Measurements from ENCODE around the gene CA9.

Gene CA9

DNA sequence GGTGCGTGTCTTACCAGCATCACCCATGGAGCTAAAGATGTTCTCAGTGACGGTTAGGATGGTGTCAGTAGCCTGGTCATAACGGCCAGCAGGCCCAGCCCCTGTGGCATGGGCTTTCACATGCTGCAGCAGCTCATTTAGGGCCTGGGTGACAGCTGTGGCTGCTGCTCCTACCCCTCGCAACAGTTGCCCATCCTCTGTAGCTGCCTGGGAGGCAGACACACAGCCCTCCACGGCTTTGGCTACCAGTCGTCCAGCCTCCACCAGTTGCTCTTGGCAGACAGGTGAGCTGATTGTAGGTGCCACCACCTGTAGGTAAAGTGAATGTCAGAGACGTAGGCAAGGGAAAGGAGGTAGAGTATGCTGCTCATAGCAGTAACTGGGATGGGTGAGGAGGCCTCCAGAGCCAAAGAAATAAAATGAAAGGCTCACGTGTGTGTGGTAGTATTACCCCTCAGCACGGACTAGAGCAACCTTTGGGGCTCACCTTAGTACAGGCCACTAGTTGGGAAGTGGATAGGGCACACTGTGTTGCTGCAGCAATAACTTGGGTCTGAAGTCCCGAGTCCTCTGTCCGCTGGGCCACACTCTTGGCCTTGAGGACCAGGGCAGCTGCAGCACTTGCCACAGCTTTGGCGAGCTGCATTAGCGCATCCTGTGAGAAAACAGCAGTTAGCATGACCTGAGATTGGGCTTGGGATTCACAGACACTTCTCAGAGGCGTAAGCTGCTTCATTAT lies 43.6 kb downstream of the CA9 start:
- TF ChIP-seq, protein P1, sequence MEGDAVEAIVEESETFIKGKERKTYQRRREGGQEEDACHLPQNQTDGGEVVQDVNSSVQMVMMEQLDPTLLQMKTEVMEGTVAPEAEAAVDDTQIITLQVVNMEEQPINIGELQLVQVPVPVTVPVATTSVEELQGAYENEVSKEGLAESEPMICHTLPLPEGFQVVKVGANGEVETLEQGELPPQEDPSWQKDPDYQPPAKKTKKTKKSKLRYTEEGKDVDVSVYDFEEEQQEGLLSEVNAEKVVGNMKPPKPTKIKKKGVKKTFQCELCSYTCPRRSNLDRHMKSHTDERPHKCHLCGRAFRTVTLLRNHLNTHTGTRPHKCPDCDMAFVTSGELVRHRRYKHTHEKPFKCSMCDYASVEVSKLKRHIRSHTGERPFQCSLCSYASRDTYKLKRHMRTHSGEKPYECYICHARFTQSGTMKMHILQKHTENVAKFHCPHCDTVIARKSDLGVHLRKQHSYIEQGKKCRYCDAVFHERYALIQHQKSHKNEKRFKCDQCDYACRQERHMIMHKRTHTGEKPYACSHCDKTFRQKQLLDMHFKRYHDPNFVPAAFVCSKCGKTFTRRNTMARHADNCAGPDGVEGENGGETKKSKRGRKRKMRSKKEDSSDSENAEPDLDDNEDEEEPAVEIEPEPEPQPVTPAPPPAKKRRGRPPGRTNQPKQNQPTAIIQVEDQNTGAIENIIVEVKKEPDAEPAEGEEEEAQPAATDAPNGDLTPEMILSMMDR (IDR thresholded peaks at IDR 0.05; ENCODE audit: control insufficient read depth, insufficient read depth, low read depth, low read length, missing control alignments) = no peak
- no peak for DNase-seq (ENCODE audit: low read depth)
- no peak overlapping the region for H3K4me3 ChIP-seq (ENCODE audit: control insufficient read depth, low read depth, low read length)

- TF ChIP-seq, protein P1 (IDR thresholded peaks at IDR 0.05; ENCODE audit: control insufficient read depth, insufficient read depth, low read depth, low read length, missing control alignments) = no peak
- H3K4me3 ChIP-seq (ENCODE audit: control insufficient read depth, low read depth, low read length) = no peak overlapping the region
- DNase-seq (ENCODE audit: low read depth) = no peak
Measured at GRCh38 chr9:35718721-35719511, 45.2 kb downstream of the CA9 start.

DNA sequence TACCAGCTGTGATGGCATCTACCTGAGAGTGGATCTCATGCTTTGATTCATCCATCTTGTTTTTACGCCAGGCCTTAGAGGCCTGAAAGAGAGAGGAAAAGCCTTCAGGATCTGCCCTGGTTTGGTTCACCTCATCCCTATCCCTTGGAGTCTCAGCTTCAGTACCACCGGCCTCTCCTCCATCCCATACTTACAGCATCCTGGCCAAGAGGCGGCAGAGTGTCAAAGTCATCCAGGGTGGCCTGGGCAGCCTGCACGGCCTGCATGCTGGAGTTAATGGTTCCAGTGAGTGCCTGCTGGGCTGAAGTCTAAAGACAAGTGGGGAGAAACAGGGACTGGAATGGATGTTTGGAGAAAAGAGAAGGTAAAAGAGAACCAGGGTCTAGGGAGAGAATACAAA lies 45.8 kb downstream of the CA9 start:
- no peak overlapping the region for H3K4me3 ChIP-seq (ENCODE audit: control insufficient read depth, low read depth, low read length)
- TF ChIP-seq, protein P1 (IDR thresholded peaks at IDR 0.05; ENCODE audit: control insufficient read depth, insufficient read depth, low read depth, low read length, missing control alignments) = no peak
- DNase-seq (ENCODE audit: low read depth) = no peak

DNA sequence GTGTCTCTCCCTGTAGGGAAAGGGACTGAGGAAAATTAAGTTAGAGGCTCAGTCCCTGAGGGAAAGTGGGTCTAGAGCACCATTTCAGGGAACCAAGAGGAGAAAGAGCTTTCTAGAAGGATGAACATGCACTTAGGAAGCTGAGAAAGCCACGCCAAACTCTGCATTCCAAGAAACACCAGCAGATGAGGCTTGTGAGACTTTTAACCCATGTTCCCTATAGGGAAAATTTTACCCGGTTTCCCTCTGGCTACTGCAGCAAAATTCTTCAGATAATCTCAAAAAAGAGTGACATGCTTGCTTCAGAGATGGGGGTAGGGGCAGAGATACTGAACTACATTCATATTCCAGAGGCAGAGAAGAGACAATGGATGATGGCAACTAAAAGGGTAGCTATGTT lies 49.7 kb downstream of the CA9 start:
- TF ChIP-seq, protein P1 (IDR thresholded peaks at IDR 0.05; ENCODE audit: control insufficient read depth, insufficient read depth, low read depth, low read length, missing control alignments) = no peak
- DNase-seq (ENCODE audit: low read depth) = no peak
- H3K4me3 ChIP-seq (ENCODE audit: control insufficient read depth, low read depth, low read length) = no peak overlapping the region

DNA sequence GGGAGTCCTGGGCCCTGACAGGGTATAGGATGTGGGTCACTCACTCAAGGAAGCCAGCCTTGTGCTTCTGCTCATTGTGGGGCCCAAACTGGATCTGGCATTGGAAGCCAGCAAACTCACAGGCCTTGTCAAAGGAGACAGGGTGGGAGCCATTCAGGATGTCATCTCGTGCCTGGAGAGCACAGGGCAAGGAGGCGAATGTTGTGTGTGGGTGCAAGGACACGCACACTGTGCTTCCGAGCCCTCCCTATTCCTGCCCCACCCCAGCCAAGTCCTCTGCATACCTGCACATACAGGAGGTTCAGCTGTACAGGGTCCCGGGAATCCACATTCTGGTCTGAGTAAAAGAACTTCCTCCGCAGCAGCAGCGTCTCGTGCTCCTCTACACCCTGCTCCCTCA lies 50.2 kb downstream of the CA9 start:
- no peak overlapping the region for H3K4me3 ChIP-seq (ENCODE audit: control insufficient read depth, low read depth, low read length)
- DNase-seq (ENCODE audit: low read depth) = no peak
- TF ChIP-seq, protein P1 (IDR thresholded peaks at IDR 0.05; ENCODE audit: control insufficient read depth, insufficient read depth, low read depth, low read length, missing control alignments) = no peak

DNA sequence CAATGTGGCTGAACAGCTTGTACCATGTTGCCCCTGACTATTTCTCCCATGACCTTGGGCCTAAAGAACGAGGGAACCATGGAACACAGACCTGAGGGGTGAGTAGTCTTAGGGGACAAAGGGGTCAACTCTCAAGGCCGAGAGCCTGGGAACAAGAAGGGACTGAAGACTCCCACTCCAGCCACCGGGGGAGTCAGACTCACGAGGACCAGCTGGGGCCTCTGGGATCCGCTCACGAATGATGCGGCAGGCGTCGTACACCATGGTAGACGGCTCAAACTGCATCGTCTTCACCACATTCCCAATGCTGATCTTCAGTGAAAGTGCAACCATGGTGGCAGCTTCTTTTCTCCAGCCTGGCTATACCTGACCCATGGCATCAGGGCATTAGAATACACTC lies 51.6 kb downstream of the CA9 start:
- no peak for DNase-seq (ENCODE audit: low read depth)
- TF ChIP-seq, protein P1 (IDR thresholded peaks at IDR 0.05; ENCODE audit: control insufficient read depth, insufficient read depth, low read depth, low read length, missing control alignments) = no peak
- H3K4me3 ChIP-seq (ENCODE audit: control insufficient read depth, low read depth, low read length) = no peak overlapping the region
